GM12878 (cell line): ENCODE measurements around the gene NOS1AP. TPM values are rescaled to one million over a fixed set of nuclear protein-coding genes. Genes with fewer than 3 reads are reported as not detected.

Source experiments
- ATAC-seq: fragments of 200-7000 bp; cut with Tn5 transposase; 3 replicates; pipeline ENCODE4 v1.9.1; 2020; ENCODE audit warnings: mild to moderate bottlenecking, moderate library complexity
- BruUV-seq: library from RNA; stranded (reverse); fragments of 400-500 nt; replicated peaks from 2 replicates; lab custom pipeline; 2021; lab: Mats Ljungman, UMichigan
- CTCF ChIA-PET: fragments of 300-600 bp; sonication (Branson Sonifier 250); formaldehyde crosslinking; extraction: SDS; loops from one replicate; lab custom pipeline; 2021; ENCODE audit warnings: inconsistent platforms; lab: Yijun Ruan, JAX
- POLR2A ChIA-PET: fragments of 350-600 bp; formaldehyde crosslinking; extraction: SDS; loops from one replicate; lab custom pipeline; 2021; ENCODE audit warnings: inconsistent platforms; lab: Charles Lee
- RAD21 ChIA-PET: fragments of 300-600 bp; sonication (Branson Sonifier 250); formaldehyde crosslinking; loops from one replicate; lab custom pipeline; 2023; ENCODE audit warnings: antibody characterized with exemption; ENCODE audit not compliant: unreplicated experiment; lab: Charles Lee
- SMC1A ChIA-PET: fragments of 300-600 bp; sonication (Branson Sonifier 250); formaldehyde crosslinking; loops from one replicate; lab custom pipeline; 2023; ENCODE audit not compliant: unreplicated experiment, uncharacterized antibody; lab: Charles Lee
- DNase-seq: peaks from one replicate; pipeline ENCODE4 v3.0.0-alpha.2; 2011; ENCODE audit warnings: low read depth, low spot score
- FAIRE-seq: peaks from 3 replicates; lab custom pipeline; 2011; peaks lifted over from hg19 to GRCh38; lab: Jason Lieb, UNC
- H2AFZ ChIP-seq: 2 replicates; pipeline ENCODE4 v1.6.0; 2011; ENCODE audit warnings: low read depth, low read length, control low read depth; ENCODE audit not compliant: control insufficient read depth
- H3K27ac ChIP-seq: 2 replicates; pipeline ENCODE4 v1.5.1; 2011; ENCODE audit warnings: control low read depth; ENCODE audit not compliant: control insufficient read depth, insufficient read depth
- H3K27me3 ChIP-seq, 2 experiments: replicated peaks in 1 of 2; 2 replicates each; pipeline versions ENCODE4 v1.6.0 to v1.6.1; 2011; ENCODE audit warnings: low read length in 1 of 2; ENCODE audit not compliant: control insufficient read depth in 2 of 2, insufficient read depth in 2 of 2
- H3K36me3 ChIP-seq, 2 experiments: 2 replicates each; pipeline ENCODE4 v1.5.1; 2011; ENCODE audit warnings: low read length in 1 of 2; ENCODE audit not compliant: control insufficient read depth in 2 of 2, insufficient read depth in 2 of 2
- H3K4me1 ChIP-seq: 2 replicates; pipeline ENCODE4 v1.6.1; 2011; ENCODE audit warnings: mild to moderate bottlenecking, low read length, moderate library complexity, mixed read lengths; ENCODE audit not compliant: control insufficient read depth, insufficient read depth
- H3K4me2 ChIP-seq: 2 replicates; pipeline ENCODE4 v1.6.0; 2011; ENCODE audit warnings: control low read depth; ENCODE audit not compliant: control insufficient read depth, insufficient read depth
- H3K4me3 ChIP-seq: fragments of 200-600 bp; sonication (generic); 2 replicates; pipeline ENCODE4 v1.5.1; 2016
- H3K79me2 ChIP-seq: 2 replicates; pipeline ENCODE4 v1.6.0; 2011; ENCODE audit warnings: low read length; ENCODE audit not compliant: control insufficient read depth, insufficient read depth
- H3K9ac ChIP-seq: 2 replicates; pipeline ENCODE4 v1.8.0; 2011; ENCODE audit warnings: low read length, control low read depth, mixed read lengths; ENCODE audit not compliant: control insufficient read depth, insufficient read depth
- H3K9me3 ChIP-seq: replicated peaks from 3 replicates; pipeline ENCODE4 v1.5.1; 2011; ENCODE audit warnings: mild to moderate bottlenecking, low read length; ENCODE audit not compliant: control insufficient read depth, insufficient read depth
- H4K20me1 ChIP-seq: 2 replicates; pipeline ENCODE4 v1.6.0; 2011; ENCODE audit not compliant: control insufficient read depth, insufficient read depth
- DPF2 ChIP-seq: fragments of 450-650 bp; IDR thresholded peaks from 2 replicates; pipeline ENCODE4 v1.6.1; 2017; ENCODE audit warnings: mild to moderate bottlenecking
- EZH2 ChIP-seq: IDR thresholded peaks from 2 replicates; pipeline ENCODE4 v1.6.1; 2012; ENCODE audit warnings: low read depth, mild to moderate bottlenecking, control low read depth, inconsistent platforms, low read length, borderline replicate concordance; ENCODE audit not compliant: control insufficient read depth
- IRF3 ChIP-seq: fragments of 450-650 bp; IDR thresholded peaks from 2 replicates; pipeline ENCODE4 v1.6.1; 2014; ENCODE audit warnings: mild to moderate bottlenecking
- IRF5 ChIP-seq: fragments of 450-650 bp; IDR thresholded peaks from 2 replicates; pipeline ENCODE4 v1.6.1; 2017; ENCODE audit warnings: borderline replicate concordance
- MEF2B ChIP-seq: fragments of 450-650 bp; IDR thresholded peaks from 2 replicates; pipeline ENCODE4 v1.6.1; 2018; ENCODE audit warnings: mild to moderate bottlenecking, moderate library complexity; ENCODE audit not compliant: partially characterized antibody, poor library complexity, severe bottlenecking
- PBX3 ChIP-seq: IDR thresholded peaks from 2 replicates; pipeline ENCODE4 v1.6.1; 2011; ENCODE audit warnings: mild to moderate bottlenecking, low read depth, low read length, moderate library complexity; ENCODE audit not compliant: insufficient replicate concordance
- SKIL ChIP-seq: fragments of 450-650 bp; IDR thresholded peaks from 2 replicates; pipeline ENCODE4 v1.6.1; 2017; ENCODE audit warnings: mild to moderate bottlenecking, low read depth, inconsistent platforms; ENCODE audit not compliant: poor library complexity, severe bottlenecking
- SMC3 ChIP-seq: IDR thresholded peaks from 2 replicates; pipeline ENCODE4 v1.6.1; 2011; ENCODE audit warnings: low read length, improper control_type of control experiment, borderline replicate concordance
- ZNF622 ChIP-seq: fragments of 450-650 bp; IDR thresholded peaks from 2 replicates; pipeline ENCODE4 v1.6.1; 2017; ENCODE audit warnings: mild to moderate bottlenecking, inconsistent platforms
- WGBS: methylation state at CpG from one replicate; pipeline ENCODE4 v1.1.6; 2016; ENCODE audit warnings: low lambda C conversion rate; ENCODE audit not compliant: insufficient replicate concordance, insufficient coverage; ENCODE audit errors: missing lambda C conversion rate; 5-methylcytosine and 5-hydroxymethylcytosine counted together
- in situ Hi-C: fragments of 300-500 bp; cut with MboI; formaldehyde crosslinking; loops from 9 replicates; pipeline ENCODE4 v1.14.3; 2018; ENCODE audit warnings: mixed read lengths
- intact Hi-C: fragments of 100-400 bp; cut with micrococcal nuclease; formaldehyde crosslinking; loops from one replicate; pipeline ENCODE4 v1.14.2; 2022; ENCODE audit not compliant: unreplicated experiment
- polyA plus RNA-seq, 11 experiments: library from polyadenylated mRNA; depleted of rRNA in 4 of 11; unstranded in 6 of 11; stranded (reverse) in 5 of 11; fragments of >200 nt; fragmentation: Nextera tagmentation in 4 of 11; fragmentation: Illumina TruSeq in 1 of 11; extraction: Ambion mirVana in 4 of 11; extraction: Trizol in 1 of 11; gene quantifications; 1 replicate in 1 of 11; 2 replicates in 10 of 11; pipeline versions ENCODE4 v1.2.1 to v1.2.3, GENCODE V29; 2011 to 2016; ENCODE audit warnings: inconsistent platforms in 2 of 11, missing spikeins in 2 of 11, low read depth in 1 of 11
- total RNA-seq, 4 experiments: library from RNA; depleted of rRNA in 3 of 4; stranded (reverse); fragments of >200 nt in 3 of 4; fragmentation: Illumina TruSeq in 1 of 4; extraction: Trizol in 1 of 4; gene quantifications; 2 replicates each; pipeline versions ENCODE4 v1.2.1 to v1.2.3, GENCODE V29; 2013 to 2021

NOS1AP gene
- total and polyA plus RNA-seq, 10 of the 15 experiments (the other 5 are each of a cell fraction or from before 2014, with no cell fraction given) = 0.03 to 0.15 TPM; not detected in 8

GRCh38 chr1:162264108-162264507 lies 194.6 kb downstream of the NOS1AP start:
- Histone ChIP-seq H3K36me3 (no peaks in the 10 kb centered on the region), H3K27ac (no peak overlapping the region), H3K4me1 (0 out of 2 replicates have a peak, but pooled peaks cover 3% of the 10 kb centered on the region), H3K79me2 (no peaks in the 10 kb centered on the region), H3K9ac (no peak overlapping the region), H4K20me1 (no peaks in the 10 kb centered on the region), H3K4me3 (no peak overlapping the region), H2AFZ (no peak overlapping the region), H3K9me3 (no peaks in the 10 kb centered on the region), H3K27me3 (no peaks in the 10 kb centered on the region; a peak in 1 of 4 replicates), H3K4me2 (no peak overlapping the region)
- WGBS = 6% methylated on average over 1 of the region's 1 CpG
- ChIA-PET SMC1A (no interaction called here), RAD21 (no interaction called here), CTCF (no interaction called here), POLR2A (no interaction called here)
- TF ChIP-seq ZNF622 = no peak
- TF ChIP-seq IRF3 = no peak
- TF ChIP-seq SMC3 = no peak
- TF ChIP-seq DPF2 = no peak
- no peak for TF ChIP-seq IRF5
- TF ChIP-seq MEF2B = no peak
- TF ChIP-seq PBX3 = no peak
- no peak for TF ChIP-seq EZH2
- TF ChIP-seq SKIL = no peak
- in situ Hi-C loops (no loop called here), intact Hi-C loops (no loop called here)
- FAIRE-seq (no peak), DNase-seq (no peak), ATAC-seq (no peak)
- no TSS peak for BruUV-seq
